ENCODE data around the gene LMF2. TPM values are rescaled to one million over a fixed set of nuclear protein-coding genes. Genes with fewer than 3 reads are reported as not detected.
A peak's percentile ranks its signal among the peaks of the same experiment; 100 is the strongest.

The LMF2 gene
- total and polyA plus RNA-seq, 2 of the 4 experiments (the other 2 are of a cell fraction), result 16.8 to 82.6 TPM

- no peak overlapping the region for H2BK15ac ChIP-seq (ENCODE audit: low read depth, low read length)
- intact Hi-C loops (cut with micrococcal nuclease), result loop anchor here (1.0 to 2.0 kb wide), 2 partner anchors 23 to 256 kb away; partner anchors contain the start of gene SBF1
- DNase-seq, result peak; percentile 51
- peaks cover 4% of the 10 kb centered on the region for H3K27me3 ChIP-seq (ENCODE audit: control insufficient read depth, insufficient read depth, low read length)
- in situ Hi-C loops (cut with MboI; ENCODE audit: low sequenced_read_pairs), result no loop called here
- H2AK5ac ChIP-seq (ENCODE audit: low read depth, low read length), result no peak overlapping the region
- no peak overlapping the region for H3K56ac ChIP-seq (ENCODE audit: extremely low read depth, insufficient read depth, low read length)
- whole genome bisulfite sequencing, 2 experiments (ENCODE audit: extremely low coverage in 2 of 2, insufficient read length in 1 of 2), result 0% methylated on average over 1 of the region's 13 CpGs; no CpG with 5 or more reads in 1 of the 2 experiments
- no peak overlapping the region for H4K8ac ChIP-seq (ENCODE audit: low read depth in 2 of 2, low read length in 2 of 2)
- H3K9ac ChIP-seq (ENCODE audit: low read depth, low read length), result no peak overlapping the region
- no peaks in the 10 kb centered on the region for H3K4me1 ChIP-seq (ENCODE audit: control insufficient read depth, insufficient read depth, low read length)
- H3K27ac ChIP-seq (ENCODE audit: insufficient read depth, low read length), result no peak overlapping the region
- no peak overlapping the region for H2AFZ ChIP-seq (replicated peaks; ENCODE audit: low read length, poor library complexity)
- no peak overlapping the region for H2BK20ac ChIP-seq (ENCODE audit: low read depth, low read length)
- H3K79me1 ChIP-seq (ENCODE audit: low read depth in 1 of 2, low read length in 2 of 2), result no peaks in the 10 kb centered on the region
- no peak overlapping the region for H4K91ac ChIP-seq (ENCODE audit: insufficient read depth, low read depth, low read length)
- H4K20me1 ChIP-seq (ENCODE audit: insufficient read depth, low read length), result no peaks in the 10 kb centered on the region
- POLR2A ChIA-PET (ENCODE audit: unreplicated experiment), result no interaction called here
- dilution Hi-C loops (cut with HindIII; ENCODE audit: low sequenced_read_pairs, unreplicated experiment), result no loop called here
- no peaks in the 10 kb centered on the region for H3K9me1 ChIP-seq (ENCODE audit: insufficient read depth, low read length)
- TF ChIP-seq MAZ (IDR thresholded peaks at IDR 0.05; ENCODE audit: borderline replicate concordance, low read depth, low read length), result 0 out of 2 replicates have a peak, but pooled peaks have one; percentile 15
- no peak for TF ChIP-seq POLR2A (IDR thresholded peaks at IDR 0.05; ENCODE audit: low read depth, low read length)
- TF ChIP-seq MXI1 (IDR thresholded peaks at IDR 0.05; ENCODE audit: borderline replicate concordance, low read depth, low read length), result no peak
- no peak for TF ChIP-seq NFE2L2 (IDR thresholded peaks at IDR 0.05; ENCODE audit: low read depth, low read length)
- peak; percentile 74 for TF ChIP-seq RAD21 (IDR thresholded peaks at IDR 0.05; ENCODE audit: low read length)
- TF ChIP-seq CEBPB (IDR thresholded peaks at IDR 0.05; ENCODE audit: low read depth, low read length), result no peak
- TF ChIP-seq SMC3 (IDR thresholded peaks at IDR 0.05; ENCODE audit: low read depth, low read length), result peak; percentile 57
- TF ChIP-seq CTCF (conservative IDR thresholded peaks at IDR 0.05; ENCODE audit: low read depth, low read length), result peak; percentile 72
- no peak for TF ChIP-seq RCOR1 (IDR thresholded peaks at IDR 0.05; ENCODE audit: insufficient replicate concordance, low read length)
- TF ChIP-seq, protein P1, sequence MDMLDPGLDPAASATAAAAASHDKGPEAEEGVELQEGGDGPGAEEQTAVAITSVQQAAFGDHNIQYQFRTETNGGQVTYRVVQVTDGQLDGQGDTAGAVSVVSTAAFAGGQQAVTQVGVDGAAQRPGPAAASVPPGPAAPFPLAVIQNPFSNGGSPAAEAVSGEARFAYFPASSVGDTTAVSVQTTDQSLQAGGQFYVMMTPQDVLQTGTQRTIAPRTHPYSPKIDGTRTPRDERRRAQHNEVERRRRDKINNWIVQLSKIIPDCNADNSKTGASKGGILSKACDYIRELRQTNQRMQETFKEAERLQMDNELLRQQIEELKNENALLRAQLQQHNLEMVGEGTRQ (IDR thresholded peaks at IDR 0.05; ENCODE audit: low read depth, low read length), result no peak
- TF ChIP-seq, protein P2, sequence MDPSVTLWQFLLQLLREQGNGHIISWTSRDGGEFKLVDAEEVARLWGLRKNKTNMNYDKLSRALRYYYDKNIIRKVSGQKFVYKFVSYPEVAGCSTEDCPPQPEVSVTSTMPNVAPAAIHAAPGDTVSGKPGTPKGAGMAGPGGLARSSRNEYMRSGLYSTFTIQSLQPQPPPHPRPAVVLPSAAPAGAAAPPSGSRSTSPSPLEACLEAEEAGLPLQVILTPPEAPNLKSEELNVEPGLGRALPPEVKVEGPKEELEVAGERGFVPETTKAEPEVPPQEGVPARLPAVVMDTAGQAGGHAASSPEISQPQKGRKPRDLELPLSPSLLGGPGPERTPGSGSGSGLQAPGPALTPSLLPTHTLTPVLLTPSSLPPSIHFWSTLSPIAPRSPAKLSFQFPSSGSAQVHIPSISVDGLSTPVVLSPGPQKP (IDR thresholded peaks at IDR 0.05; ENCODE audit: borderline replicate concordance, low read depth, low read length), result no peak
- TF ChIP-seq RFX5 (IDR thresholded peaks at IDR 0.05; ENCODE audit: low read depth, low read length), result no peak
- no peak for TF ChIP-seq CHD1 (IDR thresholded peaks at IDR 0.05; ENCODE audit: low read depth, low read length)
- TF ChIP-seq BHLHE40 (IDR thresholded peaks at IDR 0.05; ENCODE audit: low read depth, low read length), result no peak
- no peak for TF ChIP-seq MAFK (IDR thresholded peaks at IDR 0.05; ENCODE audit: low read depth, low read length)
- TF ChIP-seq FOS (IDR thresholded peaks at IDR 0.05; ENCODE audit: low read depth, low read length), result no peak
- H3K9me3 ChIP-seq (ENCODE audit: control insufficient read depth, insufficient read depth, low read length), result no peaks in the 10 kb centered on the region
- CTCF ChIA-PET, result interaction anchor here (0.5 to 0.9 kb wide), 3 partner anchors 8 to 143 kb away, joined by 3 to 4 read pairs (median 4); partner anchors contain the start of gene LMF2
- BruUV-seq (replicated peaks), result no TSS peak
- no peak overlapping the region for H3K18ac ChIP-seq (ENCODE audit: low read depth, low read length)
- no peak overlapping the region for H3K4me3 ChIP-seq (ENCODE audit: insufficient read depth, low read depth, low read length)
- ATAC-seq (ENCODE audit: low read depth), result peak; percentile 98
- no peak overlapping the region for H3K23ac ChIP-seq (ENCODE audit: low read depth, low read length)
- H3K14ac ChIP-seq (replicated peaks; ENCODE audit: low read depth, low read length), result no peak overlapping the region
- peak overlapping the region; percentile 44 for H2AK9ac ChIP-seq (replicated peaks; ENCODE audit: low read depth, low read length, poor library complexity)
- H2BK5ac ChIP-seq (ENCODE audit: low read depth, low read length, poor library complexity, severe bottlenecking), result no peak overlapping the region
- H2BK120ac ChIP-seq (ENCODE audit: low read depth, low read length), result no peak overlapping the region
- H3K4ac ChIP-seq (ENCODE audit: low read depth, low read length), result no peak overlapping the region
- peaks cover 12% of the 10 kb centered on the region; the same call in 1 of the 2 replicates for H3K36me3 ChIP-seq (ENCODE audit: control insufficient read depth, insufficient read depth, low read length)
- no peak overlapping the region for H4K5ac ChIP-seq (ENCODE audit: low read depth, low read length)
- H3K4me2 ChIP-seq (ENCODE audit: low read depth, low read length), result no peak overlapping the region
Observed at GRCh38 chr22:50498322-50498890, 9.1 kb downstream of the LMF2 start.

All from IMR-90 (cell line).